DOHH2 (cell line): ENCODE data around the gene KIF2C.
A peak's percentile ranks its signal among the peaks of the same experiment; 100 is the strongest.

Experiments
- CTCF ChIP-seq: fragments of 200-600 bp; sonication (generic); IDR thresholded peaks from one replicate; pipeline ENCODE4 v1.5.1; 2014; ENCODE audit warnings: antibody characterized with exemption, mild to moderate bottlenecking, low read depth, low read length; ENCODE audit not compliant: poor library complexity, severe bottlenecking
- EZH2phosphoT487 ChIP-seq: fragments of 200-600 bp; sonication (generic); IDR thresholded peaks from 2 replicates; pipeline ENCODE4 v1.6.1; 2017; ENCODE audit warnings: borderline replicate concordance, mild to moderate bottlenecking, antibody characterized with exemption, low read length, moderate library complexity, mixed read lengths

- TF ChIP-seq CTCF, result peak; percentile 5
- TF ChIP-seq EZH2phosphoT487, result no peak
Observed at GRCh38 chr1:44806025-44806703, 66.5 kb downstream of the KIF2C start.
